ENCODE data around the gene SAMD3.
"Not testable (repeated sequence)": the region's sequence is repeated elsewhere in the genome, so short reads cannot be mapped to it uniquely, and the experiment has no call there.

The SAMD3 gene

GRCh38 chr6:130230531-130230930, 7.8 kb upstream of the SAMD3 start:
- not testable (repeated sequence) for H3K9me3 Mint-ChIP-seq; H3K27me3 Mint-ChIP-seq (ENCODE audit: low read depth); H3K36me3 Mint-ChIP-seq (ENCODE audit: low read depth); H3K27ac Mint-ChIP-seq; H3K4me3 Mint-ChIP-seq; H3K4me1 Mint-ChIP-seq (ENCODE audit: low read depth)

- peaks cover 5% of the 10 kb centered on the region for H3K4me1 Mint-ChIP-seq (ENCODE audit: low read depth)
- no peak overlapping the region for H3K27ac Mint-ChIP-seq
- no peaks in the 10 kb centered on the region for H3K27me3 Mint-ChIP-seq (ENCODE audit: low read depth)
- no peak overlapping the region for H3K4me3 Mint-ChIP-seq
- peaks cover 14% of the 10 kb centered on the region for H3K36me3 Mint-ChIP-seq (ENCODE audit: low read depth)
- peaks cover 17% of the 10 kb centered on the region for H3K9me3 Mint-ChIP-seq
Measured at GRCh38 chr6:130229645-130230044, 6.9 kb upstream of the SAMD3 start.

GRCh38 chr6:130223508-130223907, 757 bp upstream of the SAMD3 start:
- H3K9me3 Mint-ChIP-seq, result peaks cover 17% of the 10 kb centered on the region
- peaks cover 28% of the 10 kb centered on the region for H3K4me1 Mint-ChIP-seq (ENCODE audit: low read depth)
- peak overlapping the region; percentile 87 for H3K4me3 Mint-ChIP-seq
- no peaks in the 10 kb centered on the region for H3K27me3 Mint-ChIP-seq (ENCODE audit: low read depth)
- peak overlapping the region; percentile 93 for H3K27ac Mint-ChIP-seq
- H3K36me3 Mint-ChIP-seq (ENCODE audit: low read depth), result peaks cover 33% of the 10 kb centered on the region

- Mint-ChIP-seq H3K36me3 (ENCODE audit: low read depth) (peaks cover 47% of the 10 kb centered on the region), H3K4me1 (ENCODE audit: low read depth) (peaks cover 60% of the 10 kb centered on the region), H3K4me3 (no peak overlapping the region), H3K9me3 (peaks cover 8% of the 10 kb centered on the region), H3K27ac (no peak overlapping the region), H3K27me3 (ENCODE audit: low read depth) (no peaks in the 10 kb centered on the region)
Measured at GRCh38 chr6:130218134-130218533, 4.6 kb downstream of the SAMD3 start.

- H3K4me3 Mint-ChIP-seq, result no peak overlapping the region
- peak overlapping the region; percentile 31 for H3K27ac Mint-ChIP-seq
- peaks cover 65% of the 10 kb centered on the region for H3K4me1 Mint-ChIP-seq (ENCODE audit: low read depth)
- peaks cover 56% of the 10 kb centered on the region for H3K36me3 Mint-ChIP-seq (ENCODE audit: low read depth)
- H3K27me3 Mint-ChIP-seq (ENCODE audit: low read depth), result no peaks in the 10 kb centered on the region
- peaks cover 8% of the 10 kb centered on the region for H3K9me3 Mint-ChIP-seq
Measured at GRCh38 chr6:130216620-130217019, 6.1 kb downstream of the SAMD3 start.

GRCh38 chr6:130215526-130215925, 7.2 kb downstream of the SAMD3 start:
- Mint-ChIP-seq H3K9me3 (peaks cover 8% of the 10 kb centered on the region), H3K4me3 (peak overlapping the region; percentile 77), H3K4me1 (ENCODE audit: low read depth) (peaks cover 62% of the 10 kb centered on the region), H3K36me3 (ENCODE audit: low read depth) (peaks cover 51% of the 10 kb centered on the region), H3K27me3 (ENCODE audit: low read depth) (no peaks in the 10 kb centered on the region), H3K27ac (peak overlapping the region; percentile 70)

- Mint-ChIP-seq H3K4me1 (ENCODE audit: low read depth) (peaks cover 43% of the 10 kb centered on the region), H3K27me3 (ENCODE audit: low read depth) (no peaks in the 10 kb centered on the region), H3K36me3 (ENCODE audit: low read depth) (peaks cover 59% of the 10 kb centered on the region), H3K27ac (no peak overlapping the region), H3K9me3 (peaks cover 8% of the 10 kb centered on the region), H3K4me3 (peak overlapping the region; percentile 55)
Measured at GRCh38 chr6:130212215-130212874, 10.4 kb downstream of the SAMD3 start.

- Mint-ChIP-seq H3K36me3 (ENCODE audit: low read depth) (peaks cover 65% of the 10 kb centered on the region), H3K4me1 (ENCODE audit: low read depth) (peaks cover 40% of the 10 kb centered on the region), H3K4me3 (peak overlapping the region; percentile 43), H3K27me3 (ENCODE audit: low read depth) (no peaks in the 10 kb centered on the region), H3K27ac (no peak overlapping the region), H3K9me3 (peaks cover 8% of the 10 kb centered on the region)
Measured at GRCh38 chr6:130211691-130212090, 11.1 kb downstream of the SAMD3 start.

GRCh38 chr6:130207979-130208649, 14.6 kb downstream of the SAMD3 start:
- peaks cover 74% of the 10 kb centered on the region for H3K36me3 Mint-ChIP-seq (ENCODE audit: low read depth)

GRCh38 chr6:130206479-130206878, 16.3 kb downstream of the SAMD3 start:
- H3K27ac Mint-ChIP-seq, result no peak overlapping the region
- no peaks in the 10 kb centered on the region for H3K27me3 Mint-ChIP-seq (ENCODE audit: low read depth)
- no peaks in the 10 kb centered on the region for H3K9me3 Mint-ChIP-seq
- H3K4me1 Mint-ChIP-seq (ENCODE audit: low read depth), result peaks cover 29% of the 10 kb centered on the region
- peaks cover 73% of the 10 kb centered on the region for H3K36me3 Mint-ChIP-seq (ENCODE audit: low read depth)
- no peak overlapping the region for H3K4me3 Mint-ChIP-seq

More at GRCh38 chr6:130207979-130208649, 14.6 kb downstream of the SAMD3 start:
- H3K4me1 Mint-ChIP-seq (ENCODE audit: low read depth), result peaks cover 29% of the 10 kb centered on the region
- no peaks in the 10 kb centered on the region for H3K27me3 Mint-ChIP-seq (ENCODE audit: low read depth)
- H3K27ac Mint-ChIP-seq, result no peak overlapping the region
- no peak overlapping the region for H3K4me3 Mint-ChIP-seq
- no peaks in the 10 kb centered on the region for H3K9me3 Mint-ChIP-seq

- Mint-ChIP-seq H3K9me3 (no peaks in the 10 kb centered on the region), H3K36me3 (ENCODE audit: low read depth) (peaks cover 77% of the 10 kb centered on the region), H3K4me3 (no peak overlapping the region), H3K27ac (no peak overlapping the region), H3K4me1 (ENCODE audit: low read depth) (peaks cover 27% of the 10 kb centered on the region), H3K27me3 (ENCODE audit: low read depth) (no peaks in the 10 kb centered on the region)
Measured at GRCh38 chr6:130204322-130204721, 18.4 kb downstream of the SAMD3 start.

- H3K36me3 Mint-ChIP-seq (ENCODE audit: low read depth), result peaks cover 73% of the 10 kb centered on the region
- H3K4me3 Mint-ChIP-seq, result no peak overlapping the region
- no peaks in the 10 kb centered on the region for H3K9me3 Mint-ChIP-seq
- H3K4me1 Mint-ChIP-seq (ENCODE audit: low read depth), result peaks cover 27% of the 10 kb centered on the region
- H3K27ac Mint-ChIP-seq, result no peak overlapping the region
- no peaks in the 10 kb centered on the region for H3K27me3 Mint-ChIP-seq (ENCODE audit: low read depth)
Measured at GRCh38 chr6:130203370-130203769, 19.4 kb downstream of the SAMD3 start.

- H3K27me3 Mint-ChIP-seq (ENCODE audit: low read depth), result no peaks in the 10 kb centered on the region
- peak overlapping the region; percentile 33 for H3K4me3 Mint-ChIP-seq
- peaks cover 71% of the 10 kb centered on the region for H3K36me3 Mint-ChIP-seq (ENCODE audit: low read depth)
- H3K4me1 Mint-ChIP-seq (ENCODE audit: low read depth), result peaks cover 27% of the 10 kb centered on the region
- peak overlapping the region; percentile 42 for H3K27ac Mint-ChIP-seq
- no peaks in the 10 kb centered on the region for H3K9me3 Mint-ChIP-seq
Measured at GRCh38 chr6:130202782-130203181, 20.0 kb downstream of the SAMD3 start.

GRCh38 chr6:130200020-130200419, 22.7 kb downstream of the SAMD3 start:
- H3K9me3 Mint-ChIP-seq, result no peaks in the 10 kb centered on the region
- no peaks in the 10 kb centered on the region for H3K27me3 Mint-ChIP-seq (ENCODE audit: low read depth)
- H3K4me1 Mint-ChIP-seq (ENCODE audit: low read depth), result peaks cover 24% of the 10 kb centered on the region
- H3K27ac Mint-ChIP-seq, result no peak overlapping the region
- peaks cover 66% of the 10 kb centered on the region for H3K36me3 Mint-ChIP-seq (ENCODE audit: low read depth)
- no peak overlapping the region for H3K4me3 Mint-ChIP-seq

GRCh38 chr6:130198483-130199035, 24.2 kb downstream of the SAMD3 start:
- H3K27ac Mint-ChIP-seq, result no peak overlapping the region
- peaks cover 4% of the 10 kb centered on the region for H3K9me3 Mint-ChIP-seq
- H3K4me1 Mint-ChIP-seq (ENCODE audit: low read depth), result peaks cover 22% of the 10 kb centered on the region
- no peaks in the 10 kb centered on the region for H3K27me3 Mint-ChIP-seq (ENCODE audit: low read depth)
- peaks cover 69% of the 10 kb centered on the region for H3K36me3 Mint-ChIP-seq (ENCODE audit: low read depth)
- H3K4me3 Mint-ChIP-seq, result no peak overlapping the region

All from T-helper 1 cell treated with Interleukin-12 subunit alpha and Interleukin-12 subunit beta and Interleukin-4 antibody, amounts not matched to agents 30 μg/mL and 1 μg/mL, for 36 hours (primary cell).